SK-N-MC (cell line): ENCODE data around the gene CACNA1B.

ENCODE experiments used
- EZH2 ChIP-seq: fragments of 200-600 bp; sonication (generic); IDR thresholded peaks from one replicate; pipeline ENCODE4 v1.6.1; 2017; ENCODE audit warnings: antibody characterized with exemption
- FOXP2 ChIP-seq: optimal IDR thresholded peaks from 2 replicates; pipeline ENCODE3; 2011; ENCODE audit warnings: mild to moderate bottlenecking, moderate library complexity; ENCODE audit not compliant: insufficient read depth; ENCODE audit errors: extremely low read length, control extremely low read depth
- POLR2AphosphoS5 ChIP-seq: IDR thresholded peaks from 2 replicates; pipeline ENCODE4 v1.6.1; 2012; ENCODE audit warnings: mild to moderate bottlenecking, low read depth, low read length, borderline replicate concordance

GRCh38 chr9:138068601-138069035 is 191.0 kb downstream of the CACNA1B start:
- no peak for TF ChIP-seq POLR2AphosphoS5
- no peak for TF ChIP-seq EZH2
- TF ChIP-seq FOXP2, result no peak
